NCI-H345 (cell line): ENCODE measurements around the gene SLC35B1.
"Not testable (repeated sequence)": the region's sequence is repeated elsewhere in the genome, so short reads cannot be mapped to it uniquely, and the experiment has no call there.

Experiments used
- DNase-seq: peaks from one replicate; lab custom pipeline; 2025; lab: John Stamatoyannopoulos, UW

Gene SLC35B1

DNA sequence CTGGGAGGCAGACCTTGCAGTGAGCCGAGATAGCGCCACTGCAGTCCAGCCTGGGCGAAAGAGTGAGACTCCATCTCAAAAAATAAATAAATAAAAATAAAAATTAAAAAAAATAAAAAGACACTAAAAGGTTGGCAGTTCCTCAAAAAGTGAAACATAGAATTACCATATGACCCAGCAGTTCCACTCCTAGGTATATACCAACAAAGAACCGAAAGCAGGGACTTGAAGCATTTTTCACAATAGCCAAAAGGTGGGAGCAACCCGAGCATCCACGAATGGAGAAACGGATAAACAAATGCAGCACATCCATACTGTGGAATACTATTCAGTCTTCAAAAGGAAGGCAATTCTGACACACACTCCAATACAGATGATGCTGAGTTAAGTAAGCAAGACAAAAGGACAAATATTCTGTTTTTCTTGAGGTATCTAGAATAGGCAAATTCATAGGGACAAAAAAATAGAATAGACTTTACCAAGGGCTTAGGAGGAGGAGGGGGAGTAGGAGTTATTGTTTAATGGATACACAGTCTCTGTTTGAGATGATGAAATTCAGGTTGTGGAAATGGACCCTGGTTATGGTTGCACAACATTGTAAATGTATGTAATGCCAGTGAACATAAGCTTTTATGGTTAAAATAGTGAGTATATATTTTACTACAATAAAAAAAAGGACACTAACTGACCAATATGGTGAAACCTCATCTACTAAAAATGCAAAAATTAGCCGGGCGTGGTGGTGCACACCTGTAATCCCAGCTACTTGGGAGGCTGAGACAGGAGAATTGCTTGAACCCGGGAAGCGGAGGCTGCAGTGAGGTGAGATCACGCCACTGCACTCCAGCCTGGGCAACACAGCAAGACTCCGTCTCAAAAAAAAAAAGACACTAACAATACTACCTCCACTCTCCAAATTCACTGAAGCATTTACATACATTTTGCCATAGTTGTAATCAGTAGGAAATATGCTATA lies 27.0 kb upstream of the SLC35B1 start:
- DNase-seq, result no peak

DNA sequence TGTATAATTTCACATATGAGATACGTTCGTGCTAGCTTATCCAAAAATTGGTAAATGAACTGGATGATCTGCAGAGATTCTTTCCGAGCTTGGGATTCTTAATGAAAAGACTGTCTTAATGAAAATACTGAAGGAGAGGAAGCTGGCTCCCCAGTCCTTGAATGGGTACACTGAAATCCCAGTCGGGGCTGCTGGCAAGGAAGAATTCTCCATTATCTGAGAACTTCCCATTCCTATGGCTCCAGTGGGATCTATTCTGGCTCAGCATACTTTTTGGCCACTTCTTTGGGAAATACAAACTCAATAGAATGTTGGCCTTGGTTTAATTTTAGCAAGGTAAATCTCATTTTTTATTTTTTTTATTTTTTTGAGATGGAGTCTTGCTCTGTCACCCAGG lies 23.7 kb upstream of the SLC35B1 start:
- no peak for DNase-seq

DNA sequence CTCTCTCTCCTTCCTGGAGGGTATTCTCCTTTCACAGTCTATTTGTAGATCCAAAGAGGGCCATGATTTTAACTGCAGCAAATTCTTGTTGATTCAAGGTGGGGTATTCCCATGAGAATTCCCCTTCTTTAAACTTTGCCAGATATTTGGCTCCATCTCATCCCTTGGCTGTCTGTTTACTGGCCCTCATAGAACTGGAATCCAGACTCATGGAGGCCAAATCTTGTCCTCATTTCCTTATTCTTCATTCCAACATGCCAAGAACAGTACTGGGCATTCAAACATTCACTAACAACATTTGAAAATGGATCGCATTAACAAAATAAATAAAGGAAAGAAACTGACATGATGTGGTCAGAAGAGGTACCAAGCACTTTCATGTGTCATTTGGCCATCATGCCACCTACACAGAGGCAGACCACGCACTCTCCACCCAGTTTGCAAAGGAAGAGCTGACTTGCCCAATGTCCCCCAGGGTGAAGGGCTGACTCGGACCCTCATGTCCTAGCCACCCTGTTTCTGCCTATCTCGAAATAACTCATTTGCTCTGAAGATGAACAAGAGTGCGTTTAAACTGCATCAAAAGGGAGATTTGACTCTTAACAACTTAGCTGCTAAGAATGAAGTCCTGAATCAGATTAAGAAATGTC lies 23.1 kb upstream of the SLC35B1 start:
- no peak for DNase-seq

DNA sequence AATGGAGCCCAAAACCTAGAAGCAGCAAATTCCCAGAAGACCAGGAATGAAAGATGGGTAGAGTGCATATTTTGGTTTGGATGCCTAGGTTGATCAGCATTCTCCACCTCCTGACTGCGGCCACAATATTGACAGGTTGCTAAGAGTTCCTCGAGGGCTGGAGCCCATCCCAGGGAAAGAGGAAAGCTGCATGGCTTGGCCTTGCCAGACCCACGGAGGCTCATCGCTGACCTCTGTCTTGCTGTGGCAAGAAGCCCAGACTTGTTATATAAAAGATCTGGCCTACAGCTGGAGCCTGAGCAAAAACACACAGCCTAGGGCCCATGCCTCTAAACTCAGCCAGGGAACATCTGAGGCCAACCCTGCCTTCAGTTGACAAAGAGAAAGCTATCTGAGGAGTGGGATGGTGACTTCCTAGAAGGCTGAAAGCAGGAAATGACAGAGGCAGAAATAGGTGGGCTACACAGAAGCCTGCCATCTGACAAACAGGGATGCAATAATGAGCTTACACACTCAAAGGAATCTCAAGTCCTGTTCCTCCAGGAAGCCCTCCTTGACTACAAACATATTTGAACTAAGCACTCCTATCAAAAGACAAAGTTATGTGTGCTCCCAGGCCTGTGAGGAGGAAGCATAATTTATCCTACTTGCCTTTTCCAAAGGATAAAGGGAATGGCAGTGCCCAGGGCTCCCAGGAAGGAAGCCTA lies 22.5 kb upstream of the SLC35B1 start:
- DNase-seq, result no peak

DNA sequence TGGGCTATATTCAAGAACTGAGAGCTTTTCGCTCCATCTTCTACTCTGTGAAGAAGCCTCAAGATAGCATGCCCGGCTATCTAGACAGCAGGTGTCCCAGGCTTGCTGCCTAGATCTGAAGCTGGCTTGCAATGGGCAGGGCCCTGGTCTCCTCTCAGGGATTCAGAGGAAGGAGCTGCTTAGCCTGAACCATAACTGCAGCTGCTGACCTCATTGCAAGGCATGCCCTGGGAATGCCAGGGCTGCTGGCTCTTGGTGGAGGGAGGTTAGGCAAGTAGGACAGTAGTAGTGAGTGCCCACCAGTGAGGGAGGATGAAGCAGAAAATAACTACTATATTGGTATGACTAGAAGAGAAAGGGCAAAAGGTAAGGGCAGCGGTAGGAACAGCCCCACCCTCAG lies 21.3 kb upstream of the SLC35B1 start:
- DNase-seq, result no peak

DNA sequence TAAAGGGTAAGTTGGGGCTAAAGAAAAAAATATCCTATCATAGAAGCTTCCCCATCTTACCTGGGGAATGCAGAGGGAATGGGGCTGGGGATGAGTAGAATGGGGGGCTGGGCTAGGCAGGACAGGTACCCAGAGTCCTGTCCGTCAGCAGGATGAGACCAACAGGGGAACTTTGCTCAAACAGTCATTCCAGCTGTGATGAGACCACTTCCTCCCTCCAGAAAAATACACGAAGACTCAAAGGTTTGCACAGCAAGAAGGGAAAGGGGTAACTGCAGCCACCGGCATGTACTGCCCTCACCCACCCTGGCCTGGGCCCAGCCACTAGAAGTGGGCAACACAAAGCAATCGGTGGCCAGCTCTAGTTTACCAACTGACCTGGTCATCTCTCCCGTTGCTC lies 20.7 kb upstream of the SLC35B1 start:
- DNase-seq, result no peak

DNA sequence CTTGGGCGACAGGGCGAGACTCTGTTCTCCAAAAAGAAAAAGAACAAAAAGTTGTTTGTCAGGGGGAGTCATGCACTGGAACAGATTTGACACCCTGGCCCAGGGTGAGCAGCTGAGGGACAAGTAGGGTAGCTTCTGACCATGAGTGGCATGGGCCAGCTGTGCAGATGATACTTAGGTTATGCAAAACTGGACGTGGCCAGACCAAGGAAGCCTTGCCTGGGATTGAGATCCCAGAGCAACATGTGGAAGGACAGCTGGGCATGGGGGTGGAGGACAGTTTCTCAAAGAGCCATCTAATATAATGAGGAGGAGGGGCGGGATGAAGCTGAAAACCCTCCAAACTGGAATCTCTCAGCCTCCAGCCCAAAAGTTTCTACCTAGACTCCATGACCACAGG lies 19.6 kb upstream of the SLC35B1 start:
- no peak for DNase-seq

DNA sequence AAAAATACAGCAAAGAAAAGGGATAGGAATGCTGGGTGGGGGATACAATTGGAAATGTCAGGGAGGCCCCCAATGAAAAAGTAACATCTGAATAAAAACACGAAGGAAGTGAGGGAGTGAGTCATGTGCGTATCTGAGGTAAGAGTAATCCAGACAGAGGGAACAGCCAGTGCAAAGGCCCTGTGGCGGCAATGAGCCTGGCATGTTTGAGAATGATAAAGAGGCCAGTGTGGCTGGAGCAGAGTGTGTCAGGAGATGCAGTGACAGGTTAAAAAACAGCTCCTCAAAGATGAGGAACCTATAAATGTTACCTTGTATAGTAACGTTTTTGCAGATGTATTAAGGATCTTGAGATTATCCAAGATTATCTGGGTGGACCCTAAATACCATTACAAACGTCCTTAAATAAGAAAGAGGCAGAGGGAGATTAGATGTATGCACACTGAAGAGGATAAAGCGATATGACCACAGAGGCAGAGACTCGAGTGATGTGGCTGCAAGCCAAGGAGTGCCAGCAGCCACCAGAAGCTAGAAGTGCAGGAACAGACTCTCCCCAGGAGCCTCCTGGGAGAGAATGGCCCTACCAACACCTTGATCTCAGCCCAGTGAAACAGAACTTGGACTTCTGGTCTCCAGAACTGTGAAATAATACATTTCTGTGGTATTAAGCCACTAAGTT lies 17.8 kb upstream of the SLC35B1 start:
- DNase-seq, result no peak

DNA sequence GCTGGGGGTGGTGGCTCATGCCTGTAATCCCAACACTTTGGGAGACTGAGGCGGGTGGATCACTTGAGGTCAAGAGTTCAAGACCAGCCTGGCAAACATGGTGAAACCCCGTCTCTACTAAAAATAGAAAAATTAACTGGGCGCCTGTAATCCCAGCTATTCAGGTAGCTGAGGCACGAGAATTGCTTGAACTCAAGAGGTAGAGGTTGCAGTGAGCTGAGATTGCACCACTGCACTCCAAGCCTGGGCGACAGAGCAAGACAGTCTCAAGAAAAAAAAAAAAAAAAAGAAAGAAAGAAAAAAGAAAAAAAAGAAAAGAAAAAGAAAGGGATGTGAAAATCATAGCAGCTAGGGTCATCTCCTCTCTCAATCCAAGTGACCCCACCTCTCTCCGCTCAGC lies 16.8 kb upstream of the SLC35B1 start:
- DNase-seq, result not testable (repeated sequence)

DNA sequence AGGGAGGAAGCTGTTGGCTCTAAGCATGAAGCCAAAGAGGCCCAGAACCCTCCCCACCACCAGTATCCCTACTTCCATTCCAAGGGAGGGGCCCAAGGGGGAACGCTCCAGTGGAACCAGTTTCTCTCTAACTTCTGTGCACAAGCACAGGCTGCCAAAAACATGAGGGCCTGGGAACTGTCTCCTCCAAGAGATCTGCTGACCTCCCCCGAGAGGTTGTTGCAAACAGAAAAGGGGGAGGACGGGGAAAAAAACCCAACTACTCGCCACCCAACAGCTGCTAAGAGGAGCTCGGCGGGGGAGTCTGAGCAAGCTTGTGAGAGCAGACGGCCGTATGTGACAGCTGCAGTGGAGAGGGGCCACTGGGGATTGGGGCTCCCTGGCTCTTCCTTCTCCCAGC lies 15.7 kb upstream of the SLC35B1 start:
- DNase-seq, result no peak

DNA sequence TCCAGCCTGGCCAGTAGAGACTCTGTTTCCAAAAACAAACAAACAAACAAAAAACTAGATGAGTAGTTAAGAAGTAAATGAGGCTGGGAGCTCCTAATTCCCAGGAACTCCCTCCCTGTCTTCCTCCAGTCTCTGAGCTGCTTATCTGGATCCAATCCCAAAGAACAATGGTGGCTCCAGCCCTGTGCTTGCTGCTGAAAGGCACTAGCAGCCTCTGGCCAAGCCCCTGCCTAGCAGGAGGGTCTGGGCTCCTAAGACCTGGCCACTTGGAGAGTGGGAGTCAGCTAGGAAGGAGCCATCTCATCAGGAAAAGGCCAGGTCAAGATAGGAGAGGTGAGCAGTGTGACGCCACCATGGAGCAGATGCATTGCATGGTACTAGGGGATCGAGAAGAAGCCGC lies 14.3 kb upstream of the SLC35B1 start:
- no peak for DNase-seq

DNA sequence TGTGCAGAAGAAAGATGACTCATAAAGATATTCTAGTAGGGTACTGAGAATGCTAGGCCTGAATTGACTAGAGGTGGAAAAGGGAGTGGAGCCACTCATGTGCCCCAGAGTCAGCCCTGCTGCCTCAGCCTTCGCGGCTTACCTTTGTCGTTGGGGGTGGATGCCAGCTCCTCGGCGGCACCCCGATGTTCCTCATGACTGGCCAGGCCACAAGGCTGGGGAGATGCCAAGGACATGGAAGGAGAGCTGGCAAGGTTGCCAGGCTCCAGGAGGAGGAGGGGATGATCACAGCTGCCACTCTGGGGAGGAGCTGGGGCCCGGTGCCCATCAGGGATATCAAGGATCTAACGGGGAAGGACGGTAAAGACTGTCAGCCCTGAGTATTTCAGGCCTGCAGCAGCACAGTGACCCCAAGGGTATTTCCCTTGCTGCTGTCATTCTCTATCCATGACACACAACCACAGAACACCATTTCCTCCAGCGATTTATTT lies 9.7 kb upstream of the SLC35B1 start:
- DNase-seq, result no peak

DNA sequence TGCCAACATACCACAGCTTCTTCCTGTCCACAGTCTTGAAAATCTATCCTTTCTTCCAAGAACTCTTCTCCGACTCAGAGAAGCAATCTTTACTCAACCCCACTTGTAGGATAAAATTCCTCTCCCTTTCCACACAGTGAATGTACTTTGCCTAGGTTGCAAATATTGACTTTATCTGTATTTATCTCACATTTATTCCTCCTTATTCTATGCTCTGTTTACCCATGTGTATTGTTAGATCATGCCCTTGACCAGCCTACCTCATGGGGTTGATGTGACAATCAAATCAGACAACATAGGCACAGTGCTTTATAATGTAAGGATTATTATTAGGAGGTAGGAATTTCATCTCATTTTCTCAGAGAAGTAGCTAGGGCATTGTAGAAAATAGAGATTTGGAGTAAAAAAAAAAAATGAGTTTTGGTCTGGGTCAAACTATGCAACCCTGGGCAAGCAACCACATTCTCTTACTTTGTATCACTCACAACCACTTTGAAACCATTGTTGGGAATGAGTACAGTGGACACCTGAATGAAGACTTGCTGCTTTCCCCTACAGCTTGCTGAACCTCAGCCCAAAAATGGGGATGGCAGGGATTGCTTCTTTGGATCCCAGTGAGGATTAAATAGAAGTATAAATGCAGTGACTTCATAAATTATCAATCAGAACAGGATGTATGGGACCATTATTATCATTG lies 9.1 kb upstream of the SLC35B1 start:
- no peak for DNase-seq

DNA sequence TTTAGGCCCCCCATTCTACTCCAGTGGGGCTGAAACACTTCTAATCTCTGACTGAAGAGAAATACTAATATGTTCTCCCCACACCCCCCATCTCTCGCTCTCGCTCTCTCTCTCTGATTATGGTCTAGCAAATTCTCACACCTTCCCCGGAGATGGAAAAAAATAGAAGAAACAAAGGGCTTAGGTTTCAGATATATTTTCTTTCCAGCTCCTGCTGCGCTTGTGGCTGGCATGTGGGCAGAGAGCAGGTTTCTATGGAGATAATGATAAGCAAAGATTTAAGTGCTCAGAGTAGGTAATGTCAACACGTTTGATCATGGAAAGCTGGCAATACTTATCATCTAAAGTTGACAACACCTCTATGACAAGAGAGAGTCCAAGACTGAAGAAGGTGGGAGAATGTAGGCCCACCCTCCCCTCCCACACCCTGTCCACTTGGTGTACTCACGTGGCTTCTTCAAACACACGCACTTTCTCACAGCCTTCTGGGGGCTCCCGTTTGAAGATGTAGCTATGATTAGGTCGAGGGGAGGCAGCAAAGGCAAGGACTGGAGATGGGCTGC lies 8.0 kb upstream of the SLC35B1 start:
- no peak for DNase-seq

DNA sequence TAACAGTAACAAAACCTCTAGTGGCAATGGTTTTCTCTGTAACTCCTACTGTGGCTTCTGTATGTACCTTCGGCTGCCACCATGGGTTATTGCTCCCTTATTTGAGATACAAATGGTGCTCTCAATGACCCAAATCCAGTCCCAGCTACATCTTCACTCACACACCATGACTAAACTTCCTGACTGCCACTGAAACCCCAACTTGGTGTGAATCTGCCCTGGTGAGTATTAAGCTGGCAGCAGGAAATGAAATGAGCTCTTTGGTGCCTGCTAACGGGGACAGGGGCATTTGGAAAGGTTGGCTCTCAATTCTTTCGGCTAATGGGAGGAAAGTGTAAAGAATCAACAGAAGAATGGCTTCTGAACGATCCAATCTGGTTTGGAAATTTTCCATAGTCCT lies 7.5 kb upstream of the SLC35B1 start:
- no peak for DNase-seq

DNA sequence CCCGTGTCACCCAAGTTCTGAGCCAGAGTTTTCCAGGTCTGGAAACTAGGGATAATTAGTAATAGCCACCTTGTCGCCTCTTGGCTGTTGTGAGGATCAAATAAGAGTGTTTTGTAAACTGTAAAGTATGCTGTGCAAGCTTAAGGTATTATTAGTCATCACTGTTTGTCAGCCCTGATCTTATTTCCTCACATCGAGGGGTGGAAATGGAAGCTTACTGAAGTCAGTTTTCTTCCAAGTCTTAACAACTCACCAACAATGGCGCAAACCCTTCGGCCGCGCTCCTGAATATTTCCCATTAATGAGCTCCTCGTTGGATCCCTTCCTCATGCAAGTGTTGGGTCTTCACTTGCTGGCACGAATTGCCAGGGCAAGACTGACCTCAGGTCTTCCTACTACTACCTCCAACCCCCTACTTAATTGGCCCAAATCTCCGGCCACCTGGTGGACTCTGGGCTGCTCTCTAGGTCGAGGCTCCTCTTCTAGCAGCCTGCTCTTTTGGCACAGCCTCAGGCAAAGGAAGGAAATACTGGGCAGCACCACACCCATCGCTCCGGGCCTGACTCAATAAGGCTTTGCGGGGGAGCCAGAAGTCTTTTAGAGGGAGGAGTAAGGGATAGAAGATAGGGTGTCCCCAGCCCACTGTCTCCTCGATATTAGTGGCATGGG lies 885 bp upstream of the SLC35B1 start:
- no peak for DNase-seq

DNA sequence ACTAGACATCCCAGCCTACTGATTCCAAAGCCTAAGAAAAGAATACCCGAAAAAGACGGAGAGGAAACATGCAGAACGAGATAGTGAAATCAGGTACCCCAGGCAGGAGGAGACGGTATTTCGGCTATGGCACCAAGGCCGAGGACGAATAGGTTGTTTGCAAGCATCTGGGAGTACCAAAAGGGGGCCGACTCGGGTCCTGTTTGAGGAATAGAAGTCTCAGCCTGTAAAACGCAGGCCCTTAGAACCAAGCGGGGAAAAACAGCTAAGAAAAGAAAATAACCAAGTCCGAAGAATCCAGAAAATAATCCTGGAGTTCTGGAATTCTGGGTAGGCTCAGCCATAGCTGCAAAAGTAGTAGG lies 537 bp downstream of the SLC35B1 start:
- DNase-seq, result peak; percentile 8

DNA sequence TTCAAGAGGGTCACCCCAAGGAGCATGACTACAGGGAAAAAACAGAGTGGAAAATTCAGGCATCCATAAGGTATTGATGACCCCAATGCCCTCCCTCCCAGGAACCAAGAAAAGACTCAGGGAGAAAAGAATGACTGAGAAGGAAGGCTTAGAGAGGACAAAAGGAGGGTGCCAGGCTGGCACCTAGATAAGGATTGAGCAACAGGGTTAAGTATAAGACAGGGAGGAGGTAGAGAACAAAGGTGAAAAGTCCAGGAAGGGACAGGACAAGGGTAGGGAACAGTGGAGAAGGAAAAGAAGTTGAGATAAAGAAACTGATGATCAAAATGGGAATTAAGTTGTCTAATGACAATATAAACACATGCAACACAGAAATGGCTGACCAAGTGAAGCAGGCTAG lies 2.5 kb downstream of the SLC35B1 start:
- DNase-seq, result no peak

DNA sequence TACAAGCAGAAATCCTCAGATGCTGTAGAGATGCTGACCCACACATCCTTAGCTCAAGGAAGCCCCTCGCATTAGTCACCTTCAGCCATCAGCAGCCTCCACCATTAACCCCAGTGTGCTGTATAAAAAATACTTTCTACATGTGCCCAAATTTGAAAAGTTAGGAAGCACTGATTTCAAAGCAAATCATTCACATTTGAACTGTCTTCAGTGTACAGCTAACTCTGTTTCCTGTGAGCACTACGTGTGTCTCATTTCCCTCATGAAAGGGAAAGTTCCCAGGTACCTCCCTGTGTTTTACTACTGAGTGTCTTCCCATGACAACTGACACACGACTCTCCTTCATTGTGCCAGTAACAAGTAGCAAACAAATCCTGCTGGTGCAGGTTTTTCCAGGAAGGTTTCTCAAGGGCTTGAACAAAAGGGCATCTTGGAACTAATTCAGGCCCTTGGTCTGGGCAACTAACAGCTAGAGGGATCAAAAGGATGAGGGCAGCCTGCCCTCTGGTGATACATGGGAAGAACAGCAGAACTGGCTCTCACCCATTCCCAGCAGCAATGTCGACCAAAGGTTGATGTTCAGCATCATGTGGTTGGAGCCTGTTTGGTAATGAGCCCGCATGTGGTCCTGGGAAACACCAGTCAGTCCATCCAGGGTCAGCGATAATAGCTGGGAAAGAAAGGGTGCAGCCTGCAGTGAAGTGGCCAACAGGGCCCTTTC lies 4.0 kb downstream of the SLC35B1 start:
- DNase-seq, result peak; percentile 0

DNA sequence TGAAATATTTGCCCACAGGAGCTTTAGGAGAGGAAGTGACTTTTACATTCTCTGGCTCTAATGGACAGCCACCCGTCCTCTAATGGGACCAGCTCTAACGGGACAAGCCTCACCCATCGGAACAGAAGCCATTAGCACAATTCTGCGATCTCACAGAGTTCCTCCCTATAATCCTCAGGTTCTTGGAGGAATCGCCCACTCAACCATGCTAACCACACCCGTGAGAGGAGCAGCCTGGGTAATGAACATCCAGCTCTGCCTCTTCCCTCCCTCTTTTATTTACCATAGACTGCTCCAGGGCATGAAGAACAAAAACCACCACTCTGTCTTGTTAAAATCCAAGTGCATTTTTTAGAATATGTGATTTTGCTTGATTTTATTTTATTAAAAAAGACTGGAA lies 6.8 kb downstream of the SLC35B1 start:
- no peak for DNase-seq
